Measurements from ENCODE around the gene SESTD1.

DNA sequence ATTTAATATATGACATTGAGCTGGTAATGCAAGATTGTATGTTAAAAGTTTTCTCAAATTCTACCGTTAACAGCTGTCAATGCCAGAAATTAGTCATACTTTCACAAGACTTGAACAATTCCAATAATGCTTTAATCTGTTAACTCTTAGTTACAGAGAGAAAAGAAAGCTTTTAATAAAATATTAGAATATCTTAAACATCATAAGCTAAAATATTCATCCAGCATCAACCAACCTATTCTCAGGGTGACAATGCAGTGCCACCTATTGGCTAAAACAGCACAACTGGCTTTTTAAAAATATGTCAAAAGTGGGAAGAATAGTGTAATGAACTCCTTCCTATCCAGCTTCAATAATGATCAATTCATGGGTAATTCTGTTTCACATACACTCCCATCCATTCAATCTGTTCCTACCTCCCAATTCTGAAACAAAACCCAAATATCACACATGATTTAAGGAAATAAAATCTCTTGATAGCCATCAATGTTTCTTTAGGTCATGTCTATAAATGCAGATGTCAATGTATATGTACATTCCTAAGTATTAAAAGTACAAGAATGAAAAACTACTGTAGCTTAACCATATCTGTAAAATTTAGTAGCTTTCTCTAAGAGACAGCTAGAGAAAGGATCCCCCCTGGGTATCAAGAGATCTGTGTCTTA, 134.9 kb downstream of the SESTD1 start:
- TF ChIP-seq, protein P1, sequence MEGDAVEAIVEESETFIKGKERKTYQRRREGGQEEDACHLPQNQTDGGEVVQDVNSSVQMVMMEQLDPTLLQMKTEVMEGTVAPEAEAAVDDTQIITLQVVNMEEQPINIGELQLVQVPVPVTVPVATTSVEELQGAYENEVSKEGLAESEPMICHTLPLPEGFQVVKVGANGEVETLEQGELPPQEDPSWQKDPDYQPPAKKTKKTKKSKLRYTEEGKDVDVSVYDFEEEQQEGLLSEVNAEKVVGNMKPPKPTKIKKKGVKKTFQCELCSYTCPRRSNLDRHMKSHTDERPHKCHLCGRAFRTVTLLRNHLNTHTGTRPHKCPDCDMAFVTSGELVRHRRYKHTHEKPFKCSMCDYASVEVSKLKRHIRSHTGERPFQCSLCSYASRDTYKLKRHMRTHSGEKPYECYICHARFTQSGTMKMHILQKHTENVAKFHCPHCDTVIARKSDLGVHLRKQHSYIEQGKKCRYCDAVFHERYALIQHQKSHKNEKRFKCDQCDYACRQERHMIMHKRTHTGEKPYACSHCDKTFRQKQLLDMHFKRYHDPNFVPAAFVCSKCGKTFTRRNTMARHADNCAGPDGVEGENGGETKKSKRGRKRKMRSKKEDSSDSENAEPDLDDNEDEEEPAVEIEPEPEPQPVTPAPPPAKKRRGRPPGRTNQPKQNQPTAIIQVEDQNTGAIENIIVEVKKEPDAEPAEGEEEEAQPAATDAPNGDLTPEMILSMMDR (conservative IDR thresholded peaks at IDR 0.05 in 1 of 2, IDR thresholded peaks at IDR 0.05 in 1 of 2; ENCODE audit: low read depth in 1 of 2, low read length in 2 of 2), result peak; percentile 44 to 68
- TF ChIP-seq EZH2 (IDR thresholded peaks at IDR 0.05; ENCODE audit: low read length, missing control alignments), result no peak

Measured in fibroblast of lung (primary cell).